ENCODE data around the gene TBPL1.
"Not testable (repeated sequence)": the region's sequence is repeated elsewhere in the genome, so short reads cannot be mapped to it uniquely, and the experiment has no call there.

The TBPL1 gene

GRCh38 chr6:133966654-133967329 is 13.8 kb downstream of the TBPL1 start:
- Histone ChIP-seq H3K27me3 (replicated peaks; ENCODE audit: control insufficient read depth, insufficient read depth, low read length) (no peaks in the 10 kb centered on the region), H3K4me3 (replicated peaks; ENCODE audit: low read depth, low read length) (no peak overlapping the region), H3K36me3 (ENCODE audit: control insufficient read depth, insufficient read depth, low read length) (no peaks in the 10 kb centered on the region; the same call in 1 of the 2 replicates)
- no peak for DNase-seq (ENCODE audit: extremely low read depth, insufficient read length)
- TF ChIP-seq, protein P1, sequence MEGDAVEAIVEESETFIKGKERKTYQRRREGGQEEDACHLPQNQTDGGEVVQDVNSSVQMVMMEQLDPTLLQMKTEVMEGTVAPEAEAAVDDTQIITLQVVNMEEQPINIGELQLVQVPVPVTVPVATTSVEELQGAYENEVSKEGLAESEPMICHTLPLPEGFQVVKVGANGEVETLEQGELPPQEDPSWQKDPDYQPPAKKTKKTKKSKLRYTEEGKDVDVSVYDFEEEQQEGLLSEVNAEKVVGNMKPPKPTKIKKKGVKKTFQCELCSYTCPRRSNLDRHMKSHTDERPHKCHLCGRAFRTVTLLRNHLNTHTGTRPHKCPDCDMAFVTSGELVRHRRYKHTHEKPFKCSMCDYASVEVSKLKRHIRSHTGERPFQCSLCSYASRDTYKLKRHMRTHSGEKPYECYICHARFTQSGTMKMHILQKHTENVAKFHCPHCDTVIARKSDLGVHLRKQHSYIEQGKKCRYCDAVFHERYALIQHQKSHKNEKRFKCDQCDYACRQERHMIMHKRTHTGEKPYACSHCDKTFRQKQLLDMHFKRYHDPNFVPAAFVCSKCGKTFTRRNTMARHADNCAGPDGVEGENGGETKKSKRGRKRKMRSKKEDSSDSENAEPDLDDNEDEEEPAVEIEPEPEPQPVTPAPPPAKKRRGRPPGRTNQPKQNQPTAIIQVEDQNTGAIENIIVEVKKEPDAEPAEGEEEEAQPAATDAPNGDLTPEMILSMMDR (IDR thresholded peaks at IDR 0.05; ENCODE audit: insufficient read depth, low read length, poor library complexity, severe bottlenecking): no peak

DNA sequence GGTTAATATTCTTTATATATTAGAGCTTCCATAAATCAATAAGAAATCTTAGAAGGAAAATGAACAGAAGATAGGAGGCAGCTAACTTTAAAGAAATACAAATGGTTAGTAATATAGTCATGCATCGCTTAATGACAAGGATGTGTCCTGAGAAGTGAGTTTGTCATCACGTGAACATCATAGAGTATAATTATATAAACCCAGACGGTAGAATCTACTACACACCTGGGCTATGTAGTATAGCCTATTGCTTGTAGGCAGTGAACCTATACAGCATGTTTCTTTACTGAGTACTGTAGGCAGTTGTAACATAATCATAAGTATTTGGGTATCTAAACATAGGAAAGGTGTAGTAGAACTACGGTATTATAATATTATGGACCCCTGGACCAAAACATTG is 14.3 kb downstream of the TBPL1 start:
- no peaks in the 10 kb centered on the region; the same call in 1 of the 2 replicates for H3K36me3 ChIP-seq (ENCODE audit: control insufficient read depth, insufficient read depth, low read length)
- TF ChIP-seq, protein P1 (IDR thresholded peaks at IDR 0.05; ENCODE audit: insufficient read depth, low read length, poor library complexity, severe bottlenecking): no peak
- no peaks in the 10 kb centered on the region for H3K27me3 ChIP-seq (replicated peaks; ENCODE audit: control insufficient read depth, insufficient read depth, low read length)
- no peak for DNase-seq (ENCODE audit: extremely low read depth, insufficient read length)
- no peak overlapping the region for H3K4me3 ChIP-seq (replicated peaks; ENCODE audit: low read depth, low read length)

- not testable (repeated sequence) for DNase-seq (ENCODE audit: extremely low read depth, insufficient read length); H3K27me3 ChIP-seq (replicated peaks; ENCODE audit: control insufficient read depth, insufficient read depth, low read length); H3K36me3 ChIP-seq (ENCODE audit: control insufficient read depth, insufficient read depth, low read length); H3K4me3 ChIP-seq (replicated peaks; ENCODE audit: low read depth, low read length)
Observed at GRCh38 chr6:133967835-133968234, 14.8 kb downstream of the TBPL1 start.

GRCh38 chr6:133969285-133969920 is 16.4 kb downstream of the TBPL1 start:
- no peak for DNase-seq (ENCODE audit: extremely low read depth, insufficient read length)
- Histone ChIP-seq H3K27me3 (replicated peaks; ENCODE audit: control insufficient read depth, insufficient read depth, low read length) (no peaks in the 10 kb centered on the region), H3K4me3 (replicated peaks; ENCODE audit: low read depth, low read length) (no peak overlapping the region), H3K36me3 (ENCODE audit: control insufficient read depth, insufficient read depth, low read length) (no peaks in the 10 kb centered on the region; the same call in 1 of the 2 replicates)
- TF ChIP-seq, protein P1 (IDR thresholded peaks at IDR 0.05; ENCODE audit: insufficient read depth, low read length, poor library complexity, severe bottlenecking): no peak

DNA sequence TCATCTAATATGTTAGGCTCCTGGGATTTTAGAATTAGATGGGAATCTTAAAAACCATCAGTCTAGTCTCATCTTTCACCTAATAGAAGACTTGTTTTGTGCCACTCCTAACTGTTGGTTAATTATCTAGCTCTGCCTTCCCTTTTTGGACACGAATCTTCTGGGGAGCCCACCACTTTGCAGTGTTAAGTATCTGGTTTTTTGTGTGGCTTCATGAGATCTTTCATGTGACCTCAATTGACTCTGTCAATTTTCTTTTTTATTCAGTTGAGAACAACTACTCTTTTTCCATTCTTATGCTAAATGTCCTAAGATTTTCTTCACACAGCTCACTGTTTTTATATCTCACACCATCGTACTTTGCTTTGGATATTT is 16.9 kb downstream of the TBPL1 start:
- TF ChIP-seq, protein P1 (IDR thresholded peaks at IDR 0.05; ENCODE audit: insufficient read depth, low read length, poor library complexity, severe bottlenecking): no peak
- no peak overlapping the region for H3K4me3 ChIP-seq (replicated peaks; ENCODE audit: low read depth, low read length)
- H3K36me3 ChIP-seq (ENCODE audit: control insufficient read depth, insufficient read depth, low read length): no peaks in the 10 kb centered on the region; the same call in 1 of the 2 replicates
- DNase-seq (ENCODE audit: extremely low read depth, insufficient read length): no peak
- no peaks in the 10 kb centered on the region for H3K27me3 ChIP-seq (replicated peaks; ENCODE audit: control insufficient read depth, insufficient read depth, low read length)

DNA sequence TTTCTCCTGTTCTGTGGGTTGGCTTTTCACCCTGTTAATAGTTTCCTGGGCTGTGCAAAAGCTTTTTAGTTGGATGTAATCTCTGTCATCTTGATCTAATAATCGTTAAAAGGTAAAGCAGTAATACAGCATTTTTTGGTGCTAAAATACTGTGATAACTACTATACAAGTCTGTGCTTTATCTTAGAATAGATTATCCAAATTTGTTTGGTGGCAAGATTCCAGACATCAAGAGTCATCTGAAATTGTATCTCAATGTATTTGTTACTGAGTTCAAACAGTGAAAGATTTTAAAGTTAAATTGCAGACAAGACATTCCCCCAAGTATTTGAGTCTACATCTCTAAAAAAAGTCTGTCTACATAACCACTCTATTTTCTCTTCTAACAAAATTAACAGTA is 18.8 kb downstream of the TBPL1 start:
- TF ChIP-seq, protein P1 (IDR thresholded peaks at IDR 0.05; ENCODE audit: insufficient read depth, low read length, poor library complexity, severe bottlenecking): no peak
- H3K27me3 ChIP-seq (replicated peaks; ENCODE audit: control insufficient read depth, insufficient read depth, low read length): no peaks in the 10 kb centered on the region
- no peak for DNase-seq (ENCODE audit: extremely low read depth, insufficient read length)
- H3K4me3 ChIP-seq (replicated peaks; ENCODE audit: low read depth, low read length): no peak overlapping the region
- H3K36me3 ChIP-seq (ENCODE audit: control insufficient read depth, insufficient read depth, low read length): no peaks in the 10 kb centered on the region; the same call in 1 of the 2 replicates
